ENCODE data around the gene RIOK3.
A peak's percentile ranks its signal among the peaks of the same experiment; 100 is the strongest.

Gene RIOK3

DNA sequence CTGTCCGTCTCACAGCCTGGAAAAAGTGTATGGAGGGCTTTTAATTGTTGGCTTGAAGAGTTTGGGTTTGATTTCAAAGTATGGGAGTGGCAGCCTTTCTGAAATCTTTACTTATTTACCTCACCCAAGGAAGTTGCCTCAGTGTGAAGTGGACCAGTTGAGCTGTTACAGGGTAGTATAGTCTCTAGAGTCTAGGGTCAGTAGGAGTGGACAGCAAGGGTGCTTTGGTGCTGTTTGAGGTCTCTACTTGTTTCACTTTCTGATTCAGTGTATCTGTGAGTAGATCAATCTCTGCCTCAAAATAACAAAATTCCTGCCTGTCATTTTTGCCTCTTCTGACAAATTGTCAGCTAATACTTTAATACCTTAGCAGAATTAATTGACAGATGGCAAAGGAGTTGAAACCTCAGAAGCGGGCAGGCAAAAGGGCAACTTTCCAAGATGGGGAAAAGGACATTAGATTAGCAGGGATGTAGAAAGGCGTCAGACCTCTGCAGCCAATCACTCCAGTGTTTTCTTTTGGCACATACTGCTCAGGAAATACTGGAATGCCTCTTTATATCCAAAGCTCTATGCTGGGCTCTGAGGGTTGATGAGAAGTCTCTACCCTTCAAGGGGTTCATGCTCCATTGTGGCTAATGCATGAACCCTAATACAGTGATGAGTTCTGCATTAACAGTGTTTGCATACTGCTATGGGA, 5.9 kb downstream of the RIOK3 start:
- Mint-ChIP-seq H3K27ac (ENCODE audit: low read depth) (no peak overlapping the region), H3K9me3 (no peaks in the 10 kb centered on the region), H3K27me3 (no peaks in the 10 kb centered on the region), H3K4me3 (peak overlapping the region; percentile 26), H3K36me3 (ENCODE audit: insufficient read depth) (peaks cover 40% of the 10 kb centered on the region), H3K4me1 (peaks cover 76% of the 10 kb centered on the region)
- no peak for DNase-seq (ENCODE audit: low spot score in 2 of 2)
- no peak for ATAC-seq (replicated peaks; ENCODE audit: extremely low read depth, poor library complexity, severe bottlenecking)

DNA sequence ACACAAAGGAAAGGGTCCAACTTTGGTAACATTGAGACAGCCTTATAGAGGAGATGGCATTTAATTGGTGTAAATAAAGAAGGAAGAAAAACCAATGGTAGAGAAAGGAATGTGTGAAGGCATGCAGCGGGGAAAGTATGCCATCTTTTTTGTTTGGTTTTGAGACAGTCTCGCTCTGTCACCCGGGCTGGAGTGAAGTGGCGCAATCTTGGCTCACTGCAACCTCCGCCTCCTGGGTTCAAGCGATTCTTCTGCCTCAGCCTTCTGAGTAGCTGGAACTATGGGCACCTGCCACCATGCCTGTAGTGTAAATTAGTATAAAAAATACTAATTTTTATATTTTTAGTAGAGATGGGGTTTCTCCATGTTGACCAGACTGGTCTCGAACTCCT, 6.4 kb downstream of the RIOK3 start:
- Mint-ChIP-seq H3K27me3 (no peaks in the 10 kb centered on the region), H3K4me3 (peak overlapping the region; percentile 6), H3K9me3 (no peaks in the 10 kb centered on the region), H3K27ac (ENCODE audit: low read depth) (no peak overlapping the region), H3K36me3 (ENCODE audit: insufficient read depth) (peaks cover 44% of the 10 kb centered on the region), H3K4me1 (peaks cover 71% of the 10 kb centered on the region)
- no peak for DNase-seq (ENCODE audit: low spot score in 2 of 2)
- no peak for ATAC-seq (replicated peaks; ENCODE audit: extremely low read depth, poor library complexity, severe bottlenecking)

DNA sequence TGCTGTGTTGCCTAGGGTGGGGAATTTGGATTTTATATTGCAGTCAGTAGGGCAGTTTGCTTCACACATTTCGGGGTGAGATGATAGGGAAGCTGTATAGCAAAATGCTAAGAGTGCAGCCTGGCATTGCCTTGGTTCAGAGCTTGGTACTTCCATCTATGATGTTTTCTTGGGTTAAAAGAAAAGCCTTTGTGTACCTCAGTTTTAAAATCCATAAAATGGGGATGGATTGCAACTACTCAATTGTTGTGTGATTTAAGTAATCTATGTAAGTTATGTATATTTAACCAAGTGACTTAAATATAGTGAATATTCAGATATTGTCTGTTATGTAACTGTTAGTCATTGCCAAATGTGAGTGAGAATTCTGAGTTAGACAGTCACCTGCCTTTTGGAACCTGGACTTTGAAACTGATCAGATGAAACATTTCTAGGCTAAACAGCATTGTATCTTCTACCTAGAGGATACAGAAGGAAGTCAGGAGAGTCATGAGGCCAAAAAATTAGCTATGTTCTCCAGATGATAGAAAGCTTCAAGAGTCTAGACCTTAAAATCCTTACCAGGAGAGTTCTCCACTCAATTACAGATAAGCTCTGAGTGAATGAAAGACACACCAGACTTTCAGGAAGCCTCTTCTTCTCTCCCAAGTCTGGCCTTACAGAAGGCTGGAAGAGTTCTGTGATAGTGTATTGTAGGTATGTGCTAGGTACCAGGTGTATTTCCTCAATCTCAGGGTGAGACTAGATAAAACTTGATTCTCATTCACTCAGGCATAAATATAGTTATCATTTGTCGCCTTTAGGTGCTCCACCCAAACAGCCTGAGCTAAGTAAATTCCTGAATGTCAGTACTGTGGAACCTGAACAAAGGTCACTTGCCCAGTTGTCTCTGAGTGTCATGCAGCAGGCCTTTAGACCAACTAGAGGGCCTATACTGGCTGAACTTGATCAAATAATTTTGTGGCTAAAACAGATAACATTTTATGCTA, 7.5 kb downstream of the RIOK3 start:
- no peak for DNase-seq (ENCODE audit: low spot score in 2 of 2)
- no peaks in the 10 kb centered on the region for H3K9me3 Mint-ChIP-seq
- peaks cover 45% of the 10 kb centered on the region for H3K36me3 Mint-ChIP-seq (ENCODE audit: insufficient read depth)
- peak overlapping the region; percentile 7 for H3K4me3 Mint-ChIP-seq
- H3K4me1 Mint-ChIP-seq = peaks cover 60% of the 10 kb centered on the region
- H3K27me3 Mint-ChIP-seq = no peaks in the 10 kb centered on the region
- no peak for ATAC-seq (replicated peaks; ENCODE audit: extremely low read depth, poor library complexity, severe bottlenecking)
- peak overlapping the region; percentile 36 for H3K27ac Mint-ChIP-seq (ENCODE audit: low read depth)

DNA sequence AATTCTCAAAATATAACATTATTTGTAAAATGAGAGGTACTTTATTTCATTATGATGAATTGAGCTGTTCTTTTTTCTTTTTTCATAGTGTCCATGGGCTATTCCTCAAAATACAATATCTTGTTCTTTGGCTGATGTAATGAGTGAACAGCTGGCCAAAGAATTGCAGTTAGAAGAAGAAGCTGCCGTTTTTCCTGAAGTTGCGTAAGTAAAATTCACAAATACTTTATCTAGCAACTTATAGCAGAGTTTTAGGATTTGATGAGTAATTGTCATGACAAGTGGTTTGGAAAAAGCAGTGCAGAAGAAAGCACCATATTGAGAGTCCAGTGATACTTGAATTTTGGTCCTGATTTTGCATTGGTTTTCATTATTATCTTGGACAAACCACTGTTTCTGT, 9.8 kb downstream of the RIOK3 start:
- DNase-seq (ENCODE audit: low spot score in 2 of 2) (no peak), ATAC-seq (replicated peaks; ENCODE audit: extremely low read depth, poor library complexity, severe bottlenecking) (no peak)
- peaks cover 62% of the 10 kb centered on the region for H3K36me3 Mint-ChIP-seq (ENCODE audit: insufficient read depth)
- no peak overlapping the region for H3K4me3 Mint-ChIP-seq
- H3K4me1 Mint-ChIP-seq = peaks cover 42% of the 10 kb centered on the region
- no peak overlapping the region for H3K27ac Mint-ChIP-seq (ENCODE audit: low read depth)
- H3K9me3 Mint-ChIP-seq = no peaks in the 10 kb centered on the region
- no peaks in the 10 kb centered on the region for H3K27me3 Mint-ChIP-seq

DNA sequence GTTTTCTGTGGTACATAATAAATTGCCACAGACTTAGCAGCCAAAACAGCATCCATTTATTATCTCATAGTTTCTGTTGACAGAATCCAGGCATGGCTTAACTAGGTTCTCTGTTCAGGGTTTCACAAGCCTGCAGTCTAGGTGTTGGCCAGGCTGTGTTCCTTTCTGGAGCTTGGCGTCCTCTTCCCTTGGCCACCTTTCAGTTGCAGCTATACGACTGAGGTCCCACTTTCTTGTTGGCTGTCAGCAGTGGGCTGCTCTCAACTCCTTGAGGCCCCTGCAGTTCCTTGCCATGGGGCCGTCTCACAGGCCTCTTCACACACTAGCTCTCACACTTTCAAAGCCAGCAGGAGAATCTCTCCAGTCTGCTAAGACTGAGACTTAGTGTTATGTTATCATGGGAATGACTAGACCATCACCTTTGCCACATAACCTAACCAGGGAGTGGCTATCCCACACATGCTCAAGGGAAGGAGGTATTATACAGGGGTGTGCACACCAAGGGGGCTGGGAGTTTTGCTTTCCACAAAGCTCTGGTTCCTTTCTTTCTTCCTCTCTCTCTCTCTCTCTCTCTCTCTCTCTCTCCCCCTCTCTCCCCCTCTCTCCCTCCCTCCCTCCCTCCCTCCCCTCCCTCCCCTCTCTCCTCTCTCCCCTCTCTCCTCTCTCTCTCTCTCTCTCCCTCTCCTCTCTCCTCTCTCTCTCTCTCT, 15.8 kb downstream of the RIOK3 start:
- Mint-ChIP-seq H3K4me1 (no peaks in the 10 kb centered on the region), H3K27ac (ENCODE audit: low read depth) (no peak overlapping the region), H3K9me3 (no peaks in the 10 kb centered on the region), H3K4me3 (no peak overlapping the region), H3K27me3 (no peaks in the 10 kb centered on the region), H3K36me3 (ENCODE audit: insufficient read depth) (peaks cover 53% of the 10 kb centered on the region)
- DNase-seq (ENCODE audit: low spot score in 2 of 2) (no peak), ATAC-seq (replicated peaks; ENCODE audit: extremely low read depth, poor library complexity, severe bottlenecking) (no peak)

DNA sequence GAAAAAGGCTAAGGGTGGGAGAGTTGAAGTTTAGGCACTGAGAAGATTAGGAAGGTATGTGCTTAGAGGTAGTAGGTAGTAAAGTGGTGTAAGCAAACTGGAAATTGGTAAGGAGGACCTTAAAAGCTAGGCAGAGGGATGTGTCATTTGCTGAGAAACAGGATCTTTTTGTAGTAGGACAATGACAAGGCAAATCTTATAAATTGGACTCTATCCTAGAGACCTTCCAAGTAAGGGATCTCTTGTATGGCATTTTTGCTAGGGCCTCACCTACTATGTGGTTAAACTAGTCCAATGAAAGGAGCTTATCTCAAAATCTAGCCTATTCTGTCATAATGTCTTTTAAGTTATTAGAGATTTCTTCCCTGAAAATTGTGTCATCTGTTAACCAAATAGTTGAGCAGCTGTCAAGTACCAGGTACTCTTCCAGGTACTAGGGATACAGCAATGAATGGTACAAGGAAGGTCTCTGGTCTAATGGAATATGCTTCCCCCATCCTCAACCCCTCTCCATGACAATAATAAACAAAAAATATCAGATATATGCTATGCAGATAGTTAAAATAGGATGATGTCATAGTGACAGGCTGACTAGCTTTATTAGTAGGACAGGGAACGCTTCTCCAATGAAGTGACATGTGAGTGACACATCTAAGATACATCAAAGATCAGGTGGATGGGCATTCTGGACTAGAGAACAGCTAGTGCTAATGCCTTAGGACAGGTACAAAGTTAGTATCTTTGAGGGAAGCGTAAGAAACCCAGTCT, 17.7 kb downstream of the RIOK3 start:
- H3K4me1 Mint-ChIP-seq = no peaks in the 10 kb centered on the region
- DNase-seq (ENCODE audit: low spot score in 2 of 2) (no peak), ATAC-seq (replicated peaks; ENCODE audit: extremely low read depth, poor library complexity, severe bottlenecking) (no peak)
- H3K27ac Mint-ChIP-seq (ENCODE audit: low read depth) = no peak overlapping the region
- H3K4me3 Mint-ChIP-seq = no peak overlapping the region
- H3K27me3 Mint-ChIP-seq = no peaks in the 10 kb centered on the region
- peaks cover 56% of the 10 kb centered on the region for H3K36me3 Mint-ChIP-seq (ENCODE audit: insufficient read depth)
- no peaks in the 10 kb centered on the region for H3K9me3 Mint-ChIP-seq

DNA sequence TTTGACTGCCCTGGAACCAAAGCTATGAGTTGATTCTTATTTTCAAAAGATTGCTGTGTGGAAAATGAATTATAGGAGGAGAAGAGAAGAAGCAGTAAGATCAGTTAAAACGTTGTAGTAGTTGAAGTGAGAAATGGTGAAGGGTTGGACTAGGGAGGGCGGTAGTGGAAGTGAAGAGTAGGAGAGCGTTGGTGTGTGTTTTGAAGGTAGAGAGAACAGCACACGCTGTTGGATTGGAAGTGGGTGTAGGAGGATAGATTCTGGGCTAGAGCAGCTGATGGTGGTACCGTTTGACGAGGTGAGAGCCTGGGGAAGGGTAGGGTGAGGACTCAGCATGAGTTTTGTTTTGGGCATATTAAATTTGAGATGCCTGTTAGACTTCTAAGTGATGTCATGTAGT, 18.4 kb downstream of the RIOK3 start:
- DNase-seq (ENCODE audit: low spot score in 2 of 2) (no peak), ATAC-seq (replicated peaks; ENCODE audit: extremely low read depth, poor library complexity, severe bottlenecking) (no peak)
- no peak overlapping the region for H3K4me3 Mint-ChIP-seq
- H3K36me3 Mint-ChIP-seq (ENCODE audit: insufficient read depth) = peaks cover 56% of the 10 kb centered on the region
- H3K27ac Mint-ChIP-seq (ENCODE audit: low read depth) = no peak overlapping the region
- no peaks in the 10 kb centered on the region for H3K4me1 Mint-ChIP-seq
- no peaks in the 10 kb centered on the region for H3K27me3 Mint-ChIP-seq
- H3K9me3 Mint-ChIP-seq = no peaks in the 10 kb centered on the region

DNA sequence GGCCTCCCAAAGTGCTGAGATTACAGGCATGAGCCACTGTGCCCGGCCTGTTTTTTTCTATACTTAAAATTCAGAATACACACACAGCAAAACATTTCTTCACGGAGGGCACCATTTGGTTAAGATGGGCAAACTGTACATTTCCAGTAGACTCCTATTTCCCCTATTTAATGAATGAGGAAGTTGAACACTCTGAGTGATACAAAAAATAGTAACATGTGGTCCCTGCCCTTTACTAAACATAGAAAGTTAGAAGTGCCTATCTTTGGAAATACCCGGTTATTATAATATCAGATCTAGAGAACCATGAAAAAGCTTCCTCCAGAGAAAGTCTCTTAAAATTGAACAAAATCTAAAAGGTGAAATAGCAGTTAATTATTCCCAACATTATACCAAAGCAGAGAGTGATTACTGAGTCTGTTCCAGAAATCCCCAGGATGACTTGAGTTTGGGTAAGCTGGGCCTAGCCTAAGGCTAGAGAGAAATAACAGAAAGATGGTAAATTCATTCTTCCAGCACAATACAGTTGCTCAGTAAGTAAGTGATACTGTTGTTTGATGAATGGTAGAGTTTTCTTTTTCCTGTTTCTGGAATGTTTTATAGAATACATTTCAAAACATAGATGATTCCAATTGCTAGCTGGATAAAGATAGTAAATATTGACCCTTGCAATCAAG, 26.9 kb downstream of the RIOK3 start:
- no peaks in the 10 kb centered on the region for H3K9me3 Mint-ChIP-seq
- peaks cover 68% of the 10 kb centered on the region for H3K36me3 Mint-ChIP-seq (ENCODE audit: insufficient read depth)
- H3K27me3 Mint-ChIP-seq = no peaks in the 10 kb centered on the region
- no peak overlapping the region for H3K4me3 Mint-ChIP-seq
- ATAC-seq (replicated peaks; ENCODE audit: extremely low read depth, poor library complexity, severe bottlenecking) (no peak), DNase-seq (ENCODE audit: low spot score in 2 of 2) (no peak)
- H3K4me1 Mint-ChIP-seq = no peaks in the 10 kb centered on the region
- no peak overlapping the region for H3K27ac Mint-ChIP-seq (ENCODE audit: low read depth)

DNA sequence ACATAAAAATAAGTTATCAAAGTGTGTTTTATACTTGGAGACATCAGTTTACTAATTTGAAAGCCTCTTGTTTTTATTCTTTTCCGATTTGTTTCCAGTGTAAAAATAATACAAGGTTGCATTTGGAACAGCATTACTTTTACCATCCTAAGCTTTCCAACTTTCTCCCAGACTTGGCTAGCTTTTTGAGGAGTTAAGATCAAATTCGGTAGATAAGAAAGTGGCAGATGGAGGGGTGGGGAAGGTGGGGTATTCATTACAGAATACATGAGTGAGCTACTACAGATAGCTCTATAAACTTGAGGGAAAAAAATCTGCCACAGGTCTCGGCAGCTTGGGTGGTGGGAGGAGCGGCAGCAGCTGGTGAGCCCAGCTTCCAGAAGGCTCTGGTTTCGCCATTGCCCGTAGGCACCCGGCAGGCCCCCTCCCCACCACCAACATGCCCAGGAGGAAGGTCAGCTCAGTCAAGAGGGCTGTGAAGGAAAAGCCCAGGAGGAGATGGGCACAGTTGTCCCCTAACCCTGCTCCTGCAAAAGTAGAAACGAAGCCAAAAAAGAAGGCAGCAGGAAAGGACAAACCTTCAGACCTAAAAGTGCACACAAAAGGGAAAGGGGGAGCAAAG, 31.6 kb downstream of the RIOK3 start:
- Mint-ChIP-seq H3K27me3 (no peaks in the 10 kb centered on the region), H3K4me3 (no peak overlapping the region), H3K27ac (ENCODE audit: low read depth) (no peak overlapping the region), H3K36me3 (ENCODE audit: insufficient read depth) (peaks cover 25% of the 10 kb centered on the region), H3K4me1 (no peaks in the 10 kb centered on the region), H3K9me3 (no peaks in the 10 kb centered on the region)
- DNase-seq (ENCODE audit: low spot score in 2 of 2) (no peak), ATAC-seq (replicated peaks; ENCODE audit: extremely low read depth, poor library complexity, severe bottlenecking) (no peak)

DNA sequence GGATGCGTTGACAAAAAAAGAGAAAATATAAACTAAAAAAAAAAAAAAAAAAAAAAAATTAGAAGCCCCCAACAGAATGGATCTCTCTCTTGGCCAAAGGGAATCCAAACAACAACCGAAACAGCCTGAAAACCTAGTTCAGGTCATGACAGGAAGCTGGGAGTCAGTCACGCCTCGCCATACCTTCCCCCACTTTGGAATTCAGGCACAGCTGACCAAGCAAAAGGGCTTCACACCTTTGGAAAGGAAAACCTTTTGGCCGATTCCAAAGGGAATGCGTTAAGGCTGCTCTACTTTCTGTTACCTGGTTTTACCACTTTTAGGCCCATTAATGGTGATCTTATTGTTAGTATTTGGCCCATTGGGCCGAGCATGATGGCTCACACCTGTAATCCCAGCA, 32.3 kb downstream of the RIOK3 start:
- no peaks in the 10 kb centered on the region for H3K27me3 Mint-ChIP-seq
- no peak overlapping the region for H3K4me3 Mint-ChIP-seq
- DNase-seq (ENCODE audit: low spot score in 2 of 2) (no peak), ATAC-seq (replicated peaks; ENCODE audit: extremely low read depth, poor library complexity, severe bottlenecking) (no peak)
- H3K27ac Mint-ChIP-seq (ENCODE audit: low read depth) = no peak overlapping the region
- no peaks in the 10 kb centered on the region for H3K4me1 Mint-ChIP-seq
- H3K36me3 Mint-ChIP-seq (ENCODE audit: insufficient read depth) = peaks cover 18% of the 10 kb centered on the region
- H3K9me3 Mint-ChIP-seq = no peaks in the 10 kb centered on the region

DNA sequence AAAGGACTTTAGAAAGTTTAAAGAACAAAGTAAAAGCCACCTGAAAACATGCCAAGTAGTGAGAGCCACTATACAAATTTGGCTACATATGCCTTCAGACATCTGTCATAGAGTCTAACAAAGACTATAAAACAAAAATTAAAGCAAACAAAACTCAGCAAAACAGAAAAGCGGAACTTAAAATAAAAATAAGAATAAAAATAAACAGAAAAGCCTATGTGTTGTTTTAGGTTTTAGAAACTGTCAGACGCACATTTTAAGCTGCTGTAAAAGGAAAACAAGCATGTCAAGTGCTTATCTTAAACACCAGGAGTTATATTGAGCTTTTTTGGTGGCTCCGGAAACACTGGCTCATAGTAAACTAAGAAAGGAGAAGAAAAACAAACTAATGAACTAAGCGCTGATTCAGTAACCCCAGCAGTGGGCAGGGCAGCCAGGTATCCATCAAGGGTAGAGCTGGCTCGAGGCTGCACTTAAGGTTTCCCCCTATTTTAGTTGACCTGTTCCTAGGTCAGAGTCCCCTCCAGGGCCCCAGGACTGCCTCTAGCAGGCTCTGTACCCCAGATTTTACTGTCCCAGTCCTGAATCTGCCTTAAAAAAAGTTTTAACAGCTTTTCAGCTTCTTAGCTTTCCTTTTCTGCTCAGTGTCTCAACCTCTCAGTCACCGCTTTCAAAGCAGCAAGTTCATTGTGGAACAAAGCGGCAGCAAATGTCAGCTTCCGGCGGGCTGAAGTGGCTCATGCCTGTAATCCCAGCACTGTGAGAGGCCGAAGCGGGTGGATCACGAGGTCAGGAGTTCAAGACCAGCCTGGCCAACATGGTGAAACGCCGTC, 34.9 kb downstream of the RIOK3 start:
- Mint-ChIP-seq H3K27ac (ENCODE audit: low read depth) (no peak overlapping the region), H3K9me3 (no peaks in the 10 kb centered on the region), H3K36me3 (ENCODE audit: insufficient read depth) (peaks cover 4% of the 10 kb centered on the region), H3K4me1 (no peaks in the 10 kb centered on the region), H3K4me3 (peak overlapping the region; percentile 26), H3K27me3 (no peaks in the 10 kb centered on the region)
- no peak for DNase-seq (ENCODE audit: low spot score in 2 of 2)
- peak; percentile 32 for ATAC-seq (replicated peaks; ENCODE audit: extremely low read depth, poor library complexity, severe bottlenecking)
